ENCODE results near the gene GRPEL2. TPM values are rescaled to one million over a fixed set of nuclear protein-coding genes. Genes with fewer than 3 reads are reported as not detected.

GRPEL2 gene
- total RNA-seq, 5 donors from 2014 or later (not counting 1 experiment from before 2014, with no cell fraction given) = 14.2 to 38.7 (median 31.5) TPM

GRCh38 chr5:149374801-149375200 lies 29.5 kb downstream of the GRPEL2 start:
- Histone ChIP-seq H3K27me3 (replicated peaks in 1 of 2; ENCODE audit: control insufficient read depth in 2 of 2, extremely low read depth in 1 of 2, insufficient read depth in 2 of 2, low read length in 1 of 2) (peaks cover 0 to 4% of the 10 kb centered on the region in 2 experiments), H3K27ac (ENCODE audit: low read length) (no peak overlapping the region), H3K36me3 (ENCODE audit: control insufficient read depth in 2 of 2, extremely low read depth in 1 of 2, insufficient read depth in 1 of 2, low read length in 1 of 2) (no peaks in the 10 kb centered on the region), H3K4me1 (ENCODE audit: control insufficient read depth in 1 of 2, extremely low read depth in 1 of 2, insufficient read depth in 2 of 2, low read length in 2 of 2) (peaks cover 0 to 9% of the 10 kb centered on the region in 2 experiments), H3K9me3 (no peaks in the 10 kb centered on the region), H3K4me3 (ENCODE audit: control insufficient read depth in 1 of 2, extremely low read depth in 1 of 2, low read length in 1 of 2) (no peak overlapping the region)
- ATAC-seq (replicated peaks in 1 of 4) (no peak), DNase-seq (no peak)
- POLR2A ChIA-PET = no interaction called here
- WGBS (ENCODE audit: insufficient coverage) = 100% methylated on average over 2 of the region's 3 CpGs
- H3K4me3 Mint-ChIP-seq = no peak overlapping the region
- no peaks in the 10 kb centered on the region for H3K27me3 Mint-ChIP-seq
- H3K36me3 Mint-ChIP-seq = peaks cover 4% of the 10 kb centered on the region
- no peak overlapping the region for H3K27ac Mint-ChIP-seq
- peaks cover 4 to 6% (median 4%) of the 10 kb centered on the region in 3 donors for H3K4me1 Mint-ChIP-seq
- H3K9me3 Mint-ChIP-seq = no peaks in the 10 kb centered on the region
- CTCF ChIA-PET = interaction anchor here in 1 of 2 donors (0.5 to 1.2 kb wide), 4 partner anchors 32 to 408 kb away, joined by 3 read pairs; no protein-coding TSS in a partner anchor

GRCh38 chr5:149375434-149375833 lies 30.1 kb downstream of the GRPEL2 start:
- H3K4me3 ChIP-seq (ENCODE audit: control insufficient read depth in 1 of 2, extremely low read depth in 1 of 2, low read length in 1 of 2) = no peak overlapping the region
- Mint-ChIP-seq H3K4me1 (peaks cover 4 to 6% (median 4%) of the 10 kb centered on the region in 3 donors), H3K9me3 (no peaks in the 10 kb centered on the region), H3K4me3 (no peak overlapping the region), H3K36me3 (peaks cover 4% of the 10 kb centered on the region), H3K27me3 (no peaks in the 10 kb centered on the region), H3K27ac (no peak overlapping the region)
- CTCF ChIA-PET = interaction anchor here in 1 of 2 donors (0.5 to 1.2 kb wide), 4 partner anchors 10 to 408 kb away, joined by 3 read pairs; no protein-coding TSS in a partner anchor
- ATAC-seq (replicated peaks in 1 of 4) (no peak), DNase-seq (no peak)
- POLR2A ChIA-PET = interaction anchor here in 1 of 2 donors (0.6 kb wide), 1 partner anchor 630 kb away, joined by 4 read pairs; no protein-coding TSS in a partner anchor
- no peaks in the 10 kb centered on the region for H3K36me3 ChIP-seq (ENCODE audit: control insufficient read depth in 2 of 2, extremely low read depth in 1 of 2, insufficient read depth in 1 of 2, low read length in 1 of 2)
- H3K9me3 ChIP-seq = no peaks in the 10 kb centered on the region
- WGBS (ENCODE audit: insufficient coverage) = 90% methylated on average over 4 of the region's 6 CpGs
- peaks cover 0 to 9% of the 10 kb centered on the region in 2 experiments for H3K4me1 ChIP-seq (ENCODE audit: control insufficient read depth in 1 of 2, extremely low read depth in 1 of 2, insufficient read depth in 2 of 2, low read length in 2 of 2)
- no peak overlapping the region for H3K27ac ChIP-seq (ENCODE audit: low read length)
- H3K27me3 ChIP-seq (replicated peaks in 1 of 2; ENCODE audit: control insufficient read depth in 2 of 2, extremely low read depth in 1 of 2, insufficient read depth in 2 of 2, low read length in 1 of 2) = peaks cover 0 to 7% of the 10 kb centered on the region in 2 experiments

- 90% methylated on average over 11 of the region's 12 CpGs for WGBS (ENCODE audit: insufficient coverage)
These were observed 30.8 kb downstream of the GRPEL2 start for GRCh38 chr5:149376104-149376503.

GRCh38 chr5:149376711-149377447 lies 31.6 kb downstream of the GRPEL2 start:
- ChIA-PET POLR2A (no interaction called here), CTCF (interaction anchor here (1.0 to 1.3 kb wide), 2 partner anchors 9 kb away, joined by 3 to 4 read pairs; no protein-coding TSS in a partner anchor)
- Histone ChIP-seq H3K4me1 (ENCODE audit: control insufficient read depth in 1 of 2, extremely low read depth in 1 of 2, insufficient read depth in 2 of 2, low read length in 2 of 2) (peaks cover 0 to 4% of the 10 kb centered on the region in 2 experiments), H3K4me3 (ENCODE audit: control insufficient read depth in 1 of 2, extremely low read depth in 1 of 2, low read length in 1 of 2) (no peak overlapping the region), H3K9me3 (no peaks in the 10 kb centered on the region), H3K27ac (ENCODE audit: low read length) (no peak overlapping the region), H3K36me3 (ENCODE audit: control insufficient read depth in 2 of 2, extremely low read depth in 1 of 2, insufficient read depth in 1 of 2, low read length in 1 of 2) (no peaks in the 10 kb centered on the region), H3K27me3 (replicated peaks in 1 of 2; ENCODE audit: control insufficient read depth in 2 of 2, extremely low read depth in 1 of 2, insufficient read depth in 2 of 2, low read length in 1 of 2) (peaks cover 0 to 17% of the 10 kb centered on the region in 2 experiments)
- no peak for ATAC-seq (replicated peaks in 1 of 4)
- WGBS (ENCODE audit: insufficient coverage) = 83% methylated on average over 7 of the region's 7 CpGs
- Mint-ChIP-seq H3K27me3 (peaks cover 0 to 2% of the 10 kb centered on the region in 2 donors), H3K27ac (no peak overlapping the region), H3K9me3 (no peaks in the 10 kb centered on the region), H3K4me3 (no peak overlapping the region), H3K4me1 (peaks cover 0 to 6% (median under 1%) of the 10 kb centered on the region in 3 donors), H3K36me3 (peaks cover 4% of the 10 kb centered on the region)
- DNase-seq = no peak

More at GRCh38 chr5:149376104-149376503, 30.8 kb downstream of the GRPEL2 start:
- H3K27ac Mint-ChIP-seq = no peak overlapping the region
- peaks cover 0 to 7% of the 10 kb centered on the region in 2 experiments for H3K4me1 ChIP-seq (ENCODE audit: control insufficient read depth in 1 of 2, extremely low read depth in 1 of 2, insufficient read depth in 2 of 2, low read length in 2 of 2)
- H3K9me3 ChIP-seq = no peaks in the 10 kb centered on the region
- peaks cover 0 to 9% of the 10 kb centered on the region in 2 experiments for H3K27me3 ChIP-seq (replicated peaks in 1 of 2; ENCODE audit: control insufficient read depth in 2 of 2, extremely low read depth in 1 of 2, insufficient read depth in 2 of 2, low read length in 1 of 2)
- no peaks in the 10 kb centered on the region for H3K36me3 ChIP-seq (ENCODE audit: control insufficient read depth in 2 of 2, extremely low read depth in 1 of 2, insufficient read depth in 1 of 2, low read length in 1 of 2)
- ChIA-PET CTCF (interaction anchor here (1.0 to 1.3 kb wide), 3 partner anchors 8 to 61 kb away, joined by 3 to 4 read pairs (median 3); no protein-coding TSS in a partner anchor), POLR2A (no interaction called here)
- DNase-seq (no peak), ATAC-seq (replicated peaks in 1 of 4) (no peak)
- H3K4me1 Mint-ChIP-seq = peaks cover 4 to 6% (median 4%) of the 10 kb centered on the region in 3 donors
- peaks cover 4% of the 10 kb centered on the region for H3K36me3 Mint-ChIP-seq
- H3K4me3 Mint-ChIP-seq = no peak overlapping the region
- H3K4me3 ChIP-seq (ENCODE audit: control insufficient read depth in 1 of 2, extremely low read depth in 1 of 2, low read length in 1 of 2) = no peak overlapping the region
- H3K27me3 Mint-ChIP-seq = no peaks in the 10 kb centered on the region
- H3K27ac ChIP-seq (ENCODE audit: low read length) = no peak overlapping the region
- no peaks in the 10 kb centered on the region for H3K9me3 Mint-ChIP-seq

GRCh38 chr5:149378241-149378820 lies 33.0 kb downstream of the GRPEL2 start:
- H3K4me1 ChIP-seq (ENCODE audit: control insufficient read depth in 1 of 2, extremely low read depth in 1 of 2, insufficient read depth in 2 of 2, low read length in 2 of 2) = peaks cover 0 to 7% of the 10 kb centered on the region in 2 experiments
- peaks cover 0 to 9% (median 2%) of the 10 kb centered on the region in 3 donors for H3K4me1 Mint-ChIP-seq
- H3K4me3 ChIP-seq (ENCODE audit: control insufficient read depth in 1 of 2, extremely low read depth in 1 of 2, low read length in 1 of 2) = no peak overlapping the region
- H3K27me3 ChIP-seq (replicated peaks in 1 of 2; ENCODE audit: control insufficient read depth in 2 of 2, extremely low read depth in 1 of 2, insufficient read depth in 2 of 2, low read length in 1 of 2) = peaks cover 0 to 24% of the 10 kb centered on the region in 2 experiments
- ChIA-PET POLR2A (no interaction called here), CTCF (no interaction called here)
- no peaks in the 10 kb centered on the region for H3K9me3 Mint-ChIP-seq
- H3K27me3 Mint-ChIP-seq = peaks cover 0 to 2% of the 10 kb centered on the region in 2 donors
- DNase-seq (no peak), ATAC-seq (replicated peaks in 1 of 4) (no peak)
- H3K36me3 Mint-ChIP-seq = peaks cover 4% of the 10 kb centered on the region
- H3K36me3 ChIP-seq (ENCODE audit: control insufficient read depth in 2 of 2, extremely low read depth in 1 of 2, insufficient read depth in 1 of 2, low read length in 1 of 2) = no peaks in the 10 kb centered on the region
- WGBS (ENCODE audit: insufficient coverage) = 84% methylated on average over 4 of the region's 5 CpGs
- H3K27ac ChIP-seq (ENCODE audit: low read length) = no peak overlapping the region
- no peak overlapping the region for H3K4me3 Mint-ChIP-seq
- H3K9me3 ChIP-seq = no peaks in the 10 kb centered on the region
- no peak overlapping the region for H3K27ac Mint-ChIP-seq

GRCh38 chr5:149379177-149379761 lies 34.0 kb downstream of the GRPEL2 start, which contains the start of gene IL17B:
Gene IL17B (minus strand): TSS chr5:149379292. CDS start chr5:149379225, 67 bp downstream.
- 86% methylated on average over 20 of the region's 22 CpGs for WGBS (ENCODE audit: insufficient coverage)
- H3K9me3 ChIP-seq = no peaks in the 10 kb centered on the region
- Mint-ChIP-seq H3K27me3 (peaks cover 0 to 2% of the 10 kb centered on the region in 2 donors), H3K4me1 (peaks cover 0 to 9% (median 2%) of the 10 kb centered on the region in 3 donors), H3K9me3 (no peaks in the 10 kb centered on the region), H3K4me3 (no peak within 1 kb of the TSS), H3K36me3 (peaks cover 4% of the 10 kb centered on the region), H3K27ac (no peak within 1 kb of the TSS)
- DNase-seq = no peak
- peaks cover 0 to 24% of the 10 kb centered on the region in 2 experiments for H3K27me3 ChIP-seq (replicated peaks in 1 of 2; ENCODE audit: control insufficient read depth in 2 of 2, extremely low read depth in 1 of 2, insufficient read depth in 2 of 2, low read length in 1 of 2)
- no peaks in the 10 kb centered on the region for H3K36me3 ChIP-seq (ENCODE audit: control insufficient read depth in 2 of 2, extremely low read depth in 1 of 2, insufficient read depth in 1 of 2, low read length in 1 of 2)
- ATAC-seq (replicated peaks in 1 of 4) = no peak
- ChIA-PET POLR2A (no interaction called here), CTCF (no interaction called here)
- H3K4me1 ChIP-seq (ENCODE audit: control insufficient read depth in 1 of 2, extremely low read depth in 1 of 2, insufficient read depth in 2 of 2, low read length in 2 of 2) = peaks cover 0 to 7% of the 10 kb centered on the region in 2 experiments
- H3K27ac ChIP-seq (ENCODE audit: low read length) = no peak within 1 kb of the TSS
- no peak within 1 kb of the TSS for H3K4me3 ChIP-seq (ENCODE audit: control insufficient read depth in 1 of 2, extremely low read depth in 1 of 2, low read length in 1 of 2)
